ENCODE results near the gene CDCA4.

CDCA4 gene

GRCh38 chr14:104983231-104983721 lies 37.6 kb downstream of the CDCA4 start:
- DNase-seq (ENCODE audit: low read depth): no peak
- TF ChIP-seq CTCF (IDR thresholded peaks at IDR 0.05; ENCODE audit: control insufficient read depth, insufficient read depth, low read depth, low read length, missing control alignments): no peak
- no peak overlapping the region for H3K4me3 ChIP-seq (ENCODE audit: control insufficient read depth, low read depth, low read length)

- no peak overlapping the region for H3K4me3 ChIP-seq (ENCODE audit: control insufficient read depth, low read depth, low read length)
- TF ChIP-seq CTCF (IDR thresholded peaks at IDR 0.05; ENCODE audit: control insufficient read depth, insufficient read depth, low read depth, low read length, missing control alignments): no peak
Observed at GRCh38 chr14:104982548-104983230, 38.2 kb downstream of the CDCA4 start.

GRCh38 chr14:104981699-104982541 lies 39.0 kb downstream of the CDCA4 start:
- TF ChIP-seq CTCF (IDR thresholded peaks at IDR 0.05; ENCODE audit: control insufficient read depth, insufficient read depth, low read depth, low read length, missing control alignments): no peak
- no peak overlapping the region for H3K4me3 ChIP-seq (ENCODE audit: control insufficient read depth, low read depth, low read length)
- no peak for DNase-seq (ENCODE audit: low read depth)

More at GRCh38 chr14:104982548-104983230, 38.2 kb downstream of the CDCA4 start:
- no peak for DNase-seq (ENCODE audit: low read depth)

GRCh38 chr14:104980611-104981531 lies 40.0 kb downstream of the CDCA4 start:
- DNase-seq (ENCODE audit: low read depth): no peak
- no peak for TF ChIP-seq CTCF (IDR thresholded peaks at IDR 0.05; ENCODE audit: control insufficient read depth, insufficient read depth, low read depth, low read length, missing control alignments)
- no peak overlapping the region for H3K4me3 ChIP-seq (ENCODE audit: control insufficient read depth, low read depth, low read length)

- DNase-seq (ENCODE audit: low read depth): no peak
- no peak overlapping the region for H3K4me3 ChIP-seq (ENCODE audit: control insufficient read depth, low read depth, low read length)
- TF ChIP-seq CTCF (IDR thresholded peaks at IDR 0.05; ENCODE audit: control insufficient read depth, insufficient read depth, low read depth, low read length, missing control alignments): no peak
Observed at GRCh38 chr14:104979758-104980610, 40.9 kb downstream of the CDCA4 start.
